Transverse colon (tissue), 3 donors: ENCODE measurements around the gene FEM1A.

Source experiments
- POLR2A ChIP-seq: fragments of 450-650 bp; IDR thresholded peaks from one replicate; pipeline ENCODE4 v1.6.1; 2016; ENCODE audit warnings: antibody characterized with exemption, mild to moderate bottlenecking, moderate library complexity
- TF ChIP-seq, protein P1 (sequence below), 5 experiments: fragments of 200-600 bp in 3 of 5; fragments of 450-650 bp in 2 of 5; sonication (generic) in 3 of 5; IDR thresholded peaks; 1 replicate in 2 of 5; 2 replicates in 3 of 5; pipeline ENCODE4 v1.5.1; 2016 to 2017; ENCODE audit warnings: antibody characterized with exemption in 5 of 5, inconsistent platforms in 3 of 5, mild to moderate bottlenecking in 2 of 5, moderate library complexity in 1 of 5

- TF ChIP-seq, protein P1, sequence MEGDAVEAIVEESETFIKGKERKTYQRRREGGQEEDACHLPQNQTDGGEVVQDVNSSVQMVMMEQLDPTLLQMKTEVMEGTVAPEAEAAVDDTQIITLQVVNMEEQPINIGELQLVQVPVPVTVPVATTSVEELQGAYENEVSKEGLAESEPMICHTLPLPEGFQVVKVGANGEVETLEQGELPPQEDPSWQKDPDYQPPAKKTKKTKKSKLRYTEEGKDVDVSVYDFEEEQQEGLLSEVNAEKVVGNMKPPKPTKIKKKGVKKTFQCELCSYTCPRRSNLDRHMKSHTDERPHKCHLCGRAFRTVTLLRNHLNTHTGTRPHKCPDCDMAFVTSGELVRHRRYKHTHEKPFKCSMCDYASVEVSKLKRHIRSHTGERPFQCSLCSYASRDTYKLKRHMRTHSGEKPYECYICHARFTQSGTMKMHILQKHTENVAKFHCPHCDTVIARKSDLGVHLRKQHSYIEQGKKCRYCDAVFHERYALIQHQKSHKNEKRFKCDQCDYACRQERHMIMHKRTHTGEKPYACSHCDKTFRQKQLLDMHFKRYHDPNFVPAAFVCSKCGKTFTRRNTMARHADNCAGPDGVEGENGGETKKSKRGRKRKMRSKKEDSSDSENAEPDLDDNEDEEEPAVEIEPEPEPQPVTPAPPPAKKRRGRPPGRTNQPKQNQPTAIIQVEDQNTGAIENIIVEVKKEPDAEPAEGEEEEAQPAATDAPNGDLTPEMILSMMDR (IDR thresholded peaks at IDR 0.05): no peak
- TF ChIP-seq POLR2A: no peak
These were observed 43.3 kb upstream of the FEM1A start for GRCh38 chr19:4748185-4748584.
